PC-9 (cell line): Measurements from ENCODE around the gene NTM.

Experiments
- CTCF ChIP-seq: fragments of 200-600 bp; sonication (generic); conservative IDR thresholded peaks from 2 replicates; pipeline ENCODE4 v1.6.1; 2017; ENCODE audit warnings: mixed run types, antibody characterized with exemption, mild to moderate bottlenecking, moderate library complexity
- EZH2 ChIP-seq: fragments of 200-600 bp; sonication (generic); IDR thresholded peaks from 2 replicates; pipeline ENCODE4 v1.8.0; 2017; ENCODE audit warnings: antibody characterized with exemption, low read depth

- no peak for TF ChIP-seq CTCF
- no peak for TF ChIP-seq EZH2
Observed at GRCh38 chr11:131928992-131929391, 558.6 kb downstream of the NTM start.
